H1 (cell line): Measurements from ENCODE around the gene MAGI2. TPM values are rescaled to one million over a fixed set of nuclear protein-coding genes. Genes with fewer than 3 reads are reported as not detected.

Experiments used
- CTCF ChIA-PET: fragments of 300-600 bp; sonication (Branson Sonifier 250); formaldehyde crosslinking; loops from one replicate; lab custom pipeline; 2021; ENCODE audit not compliant: partially characterized antibody; lab: Charles Lee
- POLR2A ChIA-PET: fragments of 300-600 bp; sonication (Branson Sonifier 250); formaldehyde crosslinking; loops from one replicate; lab custom pipeline; 2021; ENCODE audit warnings: inconsistent platforms; ENCODE audit not compliant: partially characterized antibody; lab: Charles Lee
- DNase-seq, 2 experiments: peaks; one replicate each; pipeline versions ENCODE4 v3.0.0 to v3.0.0-alpha.2; 2010 to 2022; ENCODE audit warnings: low spot score in 2 of 2, low read depth in 1 of 2, mixed read lengths in 1 of 2
- FAIRE-seq: peaks from 2 replicates; lab custom pipeline; 2011; peaks lifted over from hg19 to GRCh38; lab: Jason Lieb, UNC
- H2AFZ ChIP-seq: 2 replicates; pipeline ENCODE4 v1.8.1; 2012; ENCODE audit warnings: low read length, inconsistent platforms
- H2AK5ac ChIP-seq: 2 replicates; pipeline ENCODE4 v1.6.1; 2013; ENCODE audit warnings: low read depth, low read length
- H2BK120ac ChIP-seq: replicated peaks from 2 replicates; pipeline ENCODE3; 2013; ENCODE audit warnings: low read depth, low read length, inconsistent platforms
- H2BK12ac ChIP-seq: 2 replicates; pipeline ENCODE4 v1.6.1; 2013; ENCODE audit warnings: low read depth, low read length
- H2BK15ac ChIP-seq: 2 replicates; pipeline ENCODE4 v1.6.1; 2013; ENCODE audit warnings: low read length
- H2BK20ac ChIP-seq: 2 replicates; pipeline ENCODE4 v1.6.1; 2013; ENCODE audit warnings: low read length
- H2BK5ac ChIP-seq: 2 replicates; pipeline ENCODE4 v1.6.1; 2013; ENCODE audit warnings: low read depth, low read length
- H3K14ac ChIP-seq: 2 replicates; pipeline ENCODE4 v1.6.1; 2013; ENCODE audit warnings: inconsistent platforms; ENCODE audit not compliant: insufficient read length
- H3K18ac ChIP-seq: 2 replicates; pipeline ENCODE4 v1.6.1; 2013; ENCODE audit warnings: low read length; ENCODE audit errors: extremely low read depth
- H3K23ac ChIP-seq: 2 replicates; pipeline ENCODE4 v1.6.1; 2013; ENCODE audit warnings: inconsistent platforms; ENCODE audit not compliant: insufficient read length
- H3K23me2 ChIP-seq: 2 replicates; pipeline ENCODE4 v1.6.1; 2013; ENCODE audit warnings: low read depth, low read length
- H3K27ac ChIP-seq: 2 replicates; pipeline ENCODE4 v1.6.1; 2011; ENCODE audit warnings: low read depth, low read length, inconsistent platforms
- H3K27me3 ChIP-seq, 4 experiments: replicated peaks in 1 of 4; 1 replicate in 1 of 4; 2 replicates in 3 of 4; pipeline versions ENCODE4 v1.6.1 to v1.8.1; 2011 to 2013; ENCODE audit warnings: low read length in 3 of 4, mild to moderate bottlenecking in 3 of 4, inconsistent platforms in 2 of 4, mixed read lengths in 2 of 4, moderate library complexity in 1 of 4; ENCODE audit not compliant: control insufficient read depth in 3 of 4, insufficient read depth in 3 of 4; ENCODE audit errors: extremely low read depth in 1 of 4
- H3K36me3 ChIP-seq, 4 experiments: 2 replicates each; pipeline versions ENCODE4 v1.6.1 to v1.8.1; 2011 to 2013; ENCODE audit warnings: mild to moderate bottlenecking in 4 of 4, low read length in 3 of 4, moderate library complexity in 2 of 4, control low read depth in 1 of 4, inconsistent platforms in 1 of 4; ENCODE audit not compliant: insufficient read depth in 4 of 4, control insufficient read depth in 2 of 4
- H3K4ac ChIP-seq: replicated peaks from 2 replicates; pipeline ENCODE3; 2013; ENCODE audit warnings: low read length, low read depth, mixed read lengths, inconsistent platforms; ENCODE audit not compliant: insufficient read length
- H3K4me1 ChIP-seq, 4 experiments: replicated peaks in 1 of 4; 1 replicate in 1 of 4; 2 replicates in 3 of 4; pipeline versions ENCODE4 v1.6.1 to v1.8.1; 2011 to 2013; ENCODE audit warnings: low read length in 3 of 4, inconsistent platforms in 2 of 4, mixed read lengths in 1 of 4; ENCODE audit not compliant: insufficient read depth in 4 of 4, control insufficient read depth in 3 of 4
- H3K4me2 ChIP-seq, 2 experiments: 2 replicates each; pipeline versions ENCODE4 v1.6.1 to v1.8.1; 2011 to 2013; ENCODE audit warnings: low read depth in 2 of 2, low read length in 2 of 2, control low read depth in 1 of 2, inconsistent platforms in 1 of 2, mild to moderate bottlenecking in 1 of 2; ENCODE audit not compliant: insufficient read depth in 1 of 2
- H3K4me3 ChIP-seq, 4 experiments: fragments of 200-600, 300-600 bp in 1 of 4; sonication (generic), shearing (Covaris generic), sonication (Bioruptor Twin) in 1 of 4; 2 replicates each; pipeline versions ENCODE4 v1.5.1 to v1.8.1; 2011 to 2016; ENCODE audit warnings: low read length in 4 of 4, low read depth in 3 of 4, control low read depth in 2 of 4, inconsistent platforms in 2 of 4, mild to moderate bottlenecking in 2 of 4, mixed read lengths in 1 of 4, moderate library complexity in 1 of 4; ENCODE audit not compliant: insufficient read depth in 2 of 4; ENCODE audit errors: extremely low read depth in 1 of 4
- H3K56ac ChIP-seq: replicated peaks from 2 replicates; pipeline ENCODE3; 2013; ENCODE audit warnings: low read depth, mild to moderate bottlenecking, mixed read lengths, low read length, inconsistent platforms; ENCODE audit not compliant: insufficient read length
- H3K79me1 ChIP-seq: 2 replicates; pipeline ENCODE4 v1.6.1; 2013; ENCODE audit warnings: low read depth, low read length, control low read depth
- H3K79me2 ChIP-seq, 2 experiments: 2 replicates each; pipeline versions ENCODE4 v1.6.1 to v1.8.1; 2012 to 2013; ENCODE audit warnings: low read length in 2 of 2, mild to moderate bottlenecking in 2 of 2, inconsistent platforms in 1 of 2; ENCODE audit not compliant: insufficient read depth in 2 of 2, control insufficient read depth in 1 of 2
- H3K9ac ChIP-seq, 4 experiments: replicated peaks in 1 of 4; 1 replicate in 1 of 4; 2 replicates in 3 of 4; pipeline versions ENCODE4 v1.6.1 to v1.8.1; 2011 to 2013; ENCODE audit warnings: low read depth in 3 of 4, low read length in 3 of 4, control low read depth in 2 of 4, mild to moderate bottlenecking in 2 of 4, moderate library complexity in 2 of 4, inconsistent platforms in 1 of 4; ENCODE audit errors: extremely low read depth in 1 of 4
- H3K9me3 ChIP-seq, 2 experiments: 2 replicates each; pipeline versions ENCODE4 v1.6.1 to v1.8.1; 2012 to 2013; ENCODE audit warnings: mild to moderate bottlenecking in 2 of 2, moderate library complexity in 2 of 2, control low read depth in 1 of 2, inconsistent platforms in 1 of 2, low read depth in 1 of 2, low read length in 1 of 2, mixed read lengths in 1 of 2; ENCODE audit not compliant: insufficient read depth in 2 of 2
- H4K20me1 ChIP-seq, 2 experiments: replicated peaks in 1 of 2; 2 replicates each; pipeline versions ENCODE3 to v1.8.1; 2011 to 2013; ENCODE audit warnings: inconsistent platforms in 2 of 2, low read length in 2 of 2, mild to moderate bottlenecking in 1 of 2; ENCODE audit not compliant: insufficient read depth in 2 of 2, control insufficient read depth in 1 of 2
- H4K5ac ChIP-seq: 2 replicates; pipeline ENCODE4 v1.6.1; 2013; ENCODE audit warnings: low read length, low read depth, mixed read lengths, inconsistent platforms; ENCODE audit not compliant: insufficient read length
- H4K8ac ChIP-seq: 2 replicates; pipeline ENCODE4 v1.8.0; 2013; ENCODE audit warnings: mild to moderate bottlenecking, moderate library complexity, low read length, inconsistent platforms; ENCODE audit not compliant: insufficient read depth; ENCODE audit errors: extremely low read depth
- H4K91ac ChIP-seq: replicated peaks from 2 replicates; pipeline ENCODE3; 2013; ENCODE audit warnings: low read length, mixed read lengths, inconsistent platforms; ENCODE audit not compliant: insufficient read length
- ATF2 ChIP-seq: IDR thresholded peaks from 2 replicates; pipeline ENCODE4 v1.6.1; 2012; ENCODE audit warnings: low read length, inconsistent platforms
- BRCA1 ChIP-seq: IDR thresholded peaks from 2 replicates; pipeline ENCODE4 v1.6.1; 2012; ENCODE audit warnings: low read depth, low read length, improper control_type of control experiment
- CHD2 ChIP-seq: IDR thresholded peaks from 2 replicates; pipeline ENCODE4 v1.6.1; 2012; ENCODE audit warnings: low read length, improper control_type of control experiment
- MAFK ChIP-seq: IDR thresholded peaks from 2 replicates; pipeline ENCODE4 v1.6.1; 2012; ENCODE audit warnings: low read depth, mild to moderate bottlenecking, improper control_type of control experiment, low read length
- RBBP5 ChIP-seq: IDR thresholded peaks from 2 replicates; pipeline ENCODE4 v1.7.1; 2012; ENCODE audit warnings: low read depth, mild to moderate bottlenecking, inconsistent platforms, low read length, moderate library complexity, borderline replicate concordance
- SIN3A ChIP-seq, 2 experiments: IDR thresholded peaks in 1 of 2; conservative IDR thresholded peaks in 1 of 2; 2 replicates each; pipeline ENCODE4 v1.6.1; 2011 to 2012; ENCODE audit warnings: low read length in 2 of 2, improper control_type of control experiment in 1 of 2, low read depth in 1 of 2, mild to moderate bottlenecking in 1 of 2
- SIRT6 ChIP-seq: IDR thresholded peaks from one replicate; pipeline ENCODE4 v1.7.1; 2012; ENCODE audit warnings: low read length, inconsistent platforms
- SIX5 ChIP-seq: IDR thresholded peaks from 2 replicates; pipeline ENCODE4 v1.6.1; 2011; ENCODE audit warnings: mild to moderate bottlenecking, low read depth, low read length
- SP2 ChIP-seq: IDR thresholded peaks from 2 replicates; pipeline ENCODE4 v1.6.1; 2012; ENCODE audit warnings: mild to moderate bottlenecking, low read length, inconsistent platforms
- SP4 ChIP-seq: IDR thresholded peaks from 2 replicates; pipeline ENCODE4 v1.6.1; 2012; ENCODE audit warnings: low read length, inconsistent platforms
- TAF7 ChIP-seq: optimal IDR thresholded peaks from 2 replicates; pipeline ENCODE3; 2011; ENCODE audit warnings: low read depth, mild to moderate bottlenecking, inconsistent platforms, low read length, moderate library complexity, borderline replicate concordance
- WGBS, 2 experiments: shearing (Covaris generic) in 1 of 2; methylation state at CpG; one replicate each; pipeline versions ENCODE4 v1.1.6 to v1.1.7; 2013 to 2015; ENCODE audit warnings: low lambda C conversion rate in 2 of 2, mixed read lengths in 2 of 2, inconsistent platforms in 1 of 2, low coverage in 1 of 2, missing lambda C conversion rate in 1 of 2; ENCODE audit not compliant: insufficient replicate concordance in 2 of 2, insufficient coverage in 1 of 2, insufficient read length in 1 of 2; ENCODE audit errors: extremely low coverage in 1 of 2, missing lambda C conversion rate in 1 of 2; 5-methylcytosine and 5-hydroxymethylcytosine counted together
- polyA plus RNA-seq, 7 experiments: library from polyadenylated mRNA; depleted of rRNA in 3 of 7; stranded (reverse) in 5 of 7; unstranded in 2 of 7; fragments of >200 nt in 5 of 7; fragments of 200-250 nt in 2 of 7; gene quantifications; 1 replicate in 5 of 7; 2 replicates in 1 of 7; 4 replicates in 1 of 7; pipeline versions ENCODE4 v1.2.1 to v1.2.3, GENCODE V29; 2011 to 2013; ENCODE audit warnings: missing spikeins in 2 of 7, mixed read lengths in 2 of 7
- total RNA-seq: library from RNA; stranded (reverse); fragmentation: NEBNext Ultra II Directional; extraction: Animal tissue kit (Norgen Biotek cat#: 25700); gene quantifications from 2 replicates; pipeline ENCODE4 v1.2.1, GENCODE V29; 2021

The MAGI2 gene
- total and polyA plus RNA-seq, 2 of the 8 experiments (the other 6 are each of a cell fraction or from before 2014, with no cell fraction given): 6.0 to 27.3 TPM

DNA sequence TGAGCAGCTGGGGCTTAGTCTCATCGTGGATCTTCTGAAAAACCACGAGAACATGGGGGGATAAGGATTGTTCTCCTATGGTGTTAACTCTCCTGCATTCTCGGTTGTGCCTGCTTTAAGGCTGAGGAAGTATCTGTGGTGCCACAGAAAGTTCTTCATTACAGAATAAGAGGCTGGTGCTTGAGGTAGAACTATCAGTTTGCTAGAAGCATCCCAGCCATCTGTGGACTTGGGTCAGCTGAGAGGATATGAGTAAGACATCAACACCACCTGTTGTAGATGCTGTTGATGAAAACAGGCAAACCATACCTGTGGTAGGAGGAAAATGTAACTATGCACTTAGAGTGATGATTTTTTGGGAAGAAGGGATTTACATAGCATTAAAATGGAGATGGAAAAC is 1238.3 kb downstream of the MAGI2 start:
- Histone ChIP-seq H3K79me2 (no peaks in the 10 kb centered on the region), H3K4me3 (no peak overlapping the region), H2AFZ (no peak overlapping the region), H3K4ac (no peak overlapping the region), H2BK15ac (no peak overlapping the region), H3K9ac (no peak overlapping the region), H3K23me2 (no peaks in the 10 kb centered on the region), H2BK120ac (no peak overlapping the region), H3K79me1 (no peaks in the 10 kb centered on the region), H2BK12ac (no peak overlapping the region), H3K18ac (no peak overlapping the region), H3K27ac (no peak overlapping the region), H3K14ac (no peak overlapping the region), H4K5ac (no peak overlapping the region), H4K20me1 (peaks cover 0 to 1% of the 10 kb centered on the region in 2 experiments), H2AK5ac (no peak overlapping the region), H3K36me3 (no peaks in the 10 kb centered on the region), H3K4me1 (peaks cover 0 to 9% (median 2%) of the 10 kb centered on the region in 4 experiments; a peak in 2 of 7 replicates), H3K23ac (no peak overlapping the region), H4K91ac (no peak overlapping the region), H2BK5ac (no peak overlapping the region; the same call in 1 of the 2 replicates), H2BK20ac (no peak overlapping the region), H4K8ac (no peak overlapping the region), H3K56ac (no peak overlapping the region), H3K4me2 (no peak overlapping the region; a peak in 1 of 4 replicates), H3K27me3 (no peaks in the 10 kb centered on the region; a peak in 1 of 7 replicates), H3K9me3 (no peaks in the 10 kb centered on the region)
- ChIA-PET POLR2A (no interaction called here), CTCF (no interaction called here)
- DNase-seq (no peak), FAIRE-seq (no peak)
- TF ChIP-seq TAF7 (no peak), SIRT6 (no peak), BRCA1 (no peak), SIN3A (conservative IDR thresholded peaks at IDR 0.05 in 1 of 2, IDR thresholded peaks at IDR 0.05 in 1 of 2; ENCODE audit: low read depth in 1 of 2, low read length in 2 of 2) (no peak), RBBP5 (no peak), MAFK (no peak), CHD2 (no peak), ATF2 (no peak), SP2 (no peak), SIX5 (no peak), SP4 (no peak)
- 90% methylated on average over 3 of the region's 3 CpGs; no CpG with 5 or more reads in 1 of the 2 experiments for WGBS, 2 experiments
